Hepatocyte (in vitro differentiated cells): ENCODE results near the gene MALAT1.

Experiments used
- EZH2phosphoT487 ChIP-seq: fragments of 200-600 bp; sonication (generic); IDR thresholded peaks from one replicate; pipeline ENCODE4 v1.6.1; 2018; ENCODE audit warnings: antibody characterized with exemption, mild to moderate bottlenecking, low read depth, moderate library complexity; ENCODE audit not compliant: unreplicated experiment, severe bottlenecking
- TF ChIP-seq, protein P1 (sequence below): fragments of 200-600 bp; sonication (generic); IDR thresholded peaks from 2 replicates; pipeline ENCODE4 v1.5.1; 2016; ENCODE audit warnings: antibody characterized with exemption, mild to moderate bottlenecking; ENCODE audit not compliant: poor library complexity

DNA sequence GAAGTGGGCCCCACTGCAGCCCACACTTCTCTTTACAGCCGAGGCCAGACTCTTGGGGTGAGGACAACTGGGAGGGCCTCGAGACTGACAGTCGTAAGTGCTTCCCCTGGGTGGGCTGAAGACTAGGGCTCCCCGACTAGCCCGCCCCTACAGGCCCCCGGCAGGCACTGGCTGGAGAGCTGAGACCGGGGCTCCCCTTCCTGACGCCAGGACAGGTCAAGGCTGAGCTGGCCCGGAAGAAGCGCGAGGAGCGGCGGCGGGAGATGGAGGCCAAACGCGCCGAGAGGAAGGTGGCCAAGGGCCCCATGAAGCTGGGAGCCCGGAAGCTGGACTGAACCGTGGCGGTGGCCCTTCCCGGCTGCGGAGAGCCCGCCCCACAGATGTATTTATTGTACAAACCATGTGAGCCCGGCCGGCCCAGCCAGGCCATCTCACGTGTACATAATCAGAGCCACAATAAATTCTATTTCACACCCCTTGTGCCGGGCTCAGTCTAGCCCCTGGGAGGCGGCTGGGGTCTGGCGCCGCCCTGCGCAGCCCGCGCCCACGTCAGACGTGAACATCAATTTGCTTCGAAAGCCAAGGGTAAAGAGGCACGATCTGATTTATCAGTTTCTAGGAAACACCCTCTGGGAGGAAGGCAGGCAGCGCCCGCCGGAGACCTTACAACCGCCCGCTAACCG lies 39.5 kb downstream of the MALAT1 start:
- TF ChIP-seq, protein P1, sequence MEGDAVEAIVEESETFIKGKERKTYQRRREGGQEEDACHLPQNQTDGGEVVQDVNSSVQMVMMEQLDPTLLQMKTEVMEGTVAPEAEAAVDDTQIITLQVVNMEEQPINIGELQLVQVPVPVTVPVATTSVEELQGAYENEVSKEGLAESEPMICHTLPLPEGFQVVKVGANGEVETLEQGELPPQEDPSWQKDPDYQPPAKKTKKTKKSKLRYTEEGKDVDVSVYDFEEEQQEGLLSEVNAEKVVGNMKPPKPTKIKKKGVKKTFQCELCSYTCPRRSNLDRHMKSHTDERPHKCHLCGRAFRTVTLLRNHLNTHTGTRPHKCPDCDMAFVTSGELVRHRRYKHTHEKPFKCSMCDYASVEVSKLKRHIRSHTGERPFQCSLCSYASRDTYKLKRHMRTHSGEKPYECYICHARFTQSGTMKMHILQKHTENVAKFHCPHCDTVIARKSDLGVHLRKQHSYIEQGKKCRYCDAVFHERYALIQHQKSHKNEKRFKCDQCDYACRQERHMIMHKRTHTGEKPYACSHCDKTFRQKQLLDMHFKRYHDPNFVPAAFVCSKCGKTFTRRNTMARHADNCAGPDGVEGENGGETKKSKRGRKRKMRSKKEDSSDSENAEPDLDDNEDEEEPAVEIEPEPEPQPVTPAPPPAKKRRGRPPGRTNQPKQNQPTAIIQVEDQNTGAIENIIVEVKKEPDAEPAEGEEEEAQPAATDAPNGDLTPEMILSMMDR, result no peak
- no peak for TF ChIP-seq EZH2phosphoT487
